GM23248 (cell line): Measurements from ENCODE around the gene ASGR2. TPM values are rescaled to one million over a fixed set of nuclear protein-coding genes. Genes with fewer than 3 reads are reported as not detected.

Experiments used
- DNase-seq: peaks from one replicate; pipeline ENCODE4 v3.0.0-alpha.2; 2015
- H2AFZ ChIP-seq: fragments of 200-600 bp; sonication (generic); 2 replicates; pipeline ENCODE4 v1.6.1; 2016; ENCODE audit warnings: antibody characterized with exemption
- H3F3A ChIP-seq: fragments of 200-600 bp; sonication (generic); 2 replicates; pipeline ENCODE4 v1.6.1; 2016; ENCODE audit warnings: mild to moderate bottlenecking, antibody characterized with exemption, mixed run types; ENCODE audit not compliant: insufficient read depth
- H3K27ac ChIP-seq: fragments of 200-600 bp; sonication (generic); 2 replicates; pipeline ENCODE4 v1.5.1; 2016; ENCODE audit warnings: mild to moderate bottlenecking
- H3K27me3 ChIP-seq: fragments of 200-600 bp; sonication (generic); replicated peaks from 2 replicates; pipeline ENCODE4 v1.6.1; 2016; ENCODE audit warnings: mild to moderate bottlenecking; ENCODE audit not compliant: insufficient read depth
- H3K36me3 ChIP-seq: fragments of 200-600 bp; sonication (generic); 2 replicates; pipeline ENCODE4 v1.6.1; 2016; ENCODE audit warnings: low read depth, mild to moderate bottlenecking
- H3K4me1 ChIP-seq: fragments of 200-600 bp; sonication (generic); 2 replicates; pipeline ENCODE4 v1.6.1; 2016; ENCODE audit warnings: mild to moderate bottlenecking; ENCODE audit not compliant: insufficient read depth
- H3K4me2 ChIP-seq: fragments of 200-600 bp; sonication (generic); one replicate; pipeline ENCODE4 v1.6.1; 2016; ENCODE audit warnings: mild to moderate bottlenecking; ENCODE audit not compliant: unreplicated experiment
- H3K4me3 ChIP-seq: fragments of 200-600 bp; sonication (generic); 2 replicates; pipeline ENCODE4 v1.5.1; 2016; ENCODE audit warnings: mild to moderate bottlenecking
- H3K79me2 ChIP-seq: fragments of 200-600 bp; sonication (generic); 2 replicates; pipeline ENCODE4 v1.6.1; 2016; ENCODE audit warnings: mild to moderate bottlenecking; ENCODE audit not compliant: insufficient read depth
- H3K9ac ChIP-seq: fragments of 200-600 bp; sonication (generic); 2 replicates; pipeline ENCODE4 v1.6.1; 2016; ENCODE audit warnings: mild to moderate bottlenecking
- H3K9me2 ChIP-seq: fragments of 200-600 bp; sonication (generic); 2 replicates; pipeline ENCODE4 v1.6.1; 2016; ENCODE audit warnings: mixed run types, mild to moderate bottlenecking, moderate library complexity; ENCODE audit not compliant: insufficient read depth
- H3K9me3 ChIP-seq: fragments of 200-600 bp; sonication (generic); one replicate; pipeline ENCODE4 v1.6.1; 2017; ENCODE audit warnings: low read depth
- H4K20me1 ChIP-seq: fragments of 200-600 bp; sonication (generic); 2 replicates; pipeline ENCODE4 v1.6.0; 2016; ENCODE audit not compliant: insufficient read depth
- EZH2 ChIP-seq: fragments of 200-600 bp; sonication (generic); IDR thresholded peaks from 2 replicates; pipeline ENCODE4 v1.6.1; 2018; ENCODE audit warnings: antibody characterized with exemption, mild to moderate bottlenecking; ENCODE audit not compliant: insufficient read depth, poor library complexity, severe bottlenecking
- EZH2phosphoT487 ChIP-seq: fragments of 200-600 bp; sonication (generic); IDR thresholded peaks from 2 replicates; pipeline ENCODE4 v1.6.1; 2018; ENCODE audit warnings: antibody characterized with exemption, moderate library complexity, mild to moderate bottlenecking, low read depth; ENCODE audit not compliant: insufficient read depth
- WGBS, 2 experiments: methylation state at CpG; one replicate each; pipeline ENCODE4 v1.1.6; 2015 to 2017; ENCODE audit warnings: low lambda C conversion rate in 2 of 2, low coverage in 1 of 2; ENCODE audit errors: missing lambda C conversion rate in 2 of 2; 5-methylcytosine and 5-hydroxymethylcytosine counted together
- in situ Hi-C: fragments of 300-500 bp; cut with MboI; formaldehyde crosslinking; loops from 2 replicates; pipeline ENCODE4 v1.15.0; 2020
- polyA plus RNA-seq: library from polyadenylated mRNA; unstranded; fragments of >200 nt; fragmentation: Nextera tagmentation; extraction: Ambion mirVana; gene quantifications from 2 replicates; pipeline ENCODE4 v1.2.1, GENCODE V29; 2016
- total RNA-seq: library from RNA; depleted of rRNA; stranded (reverse); fragments of >200 nt; shearing (Covaris generic); gene quantifications from 2 replicates; pipeline ENCODE4 v1.2.3, GENCODE V29; 2014

ASGR2 gene
- total and polyA plus RNA-seq, 2 experiments from 2014 or later, result not detected

GRCh38 chr17:7138800-7139381 is 24.3 kb upstream of the ASGR2 start:
- Histone ChIP-seq H3K9ac (no peak overlapping the region), H3K9me2 (no peaks in the 10 kb centered on the region), H3K27me3 (peaks cover 34% of the 10 kb centered on the region), H3K4me2 (no peak overlapping the region), H3K36me3 (no peaks in the 10 kb centered on the region), H3F3A (no peaks in the 10 kb centered on the region), H3K4me3 (no peak overlapping the region), H2AFZ (no peak overlapping the region), H3K4me1 (no peaks in the 10 kb centered on the region), H3K27ac (no peak overlapping the region), H3K79me2 (no peaks in the 10 kb centered on the region), H3K9me3 (no peaks in the 10 kb centered on the region), H4K20me1 (no peaks in the 10 kb centered on the region)
- TF ChIP-seq EZH2, result no peak
- DNase-seq, result no peak
- 53 to 57% methylated on average over 7 of the region's 7 CpGs for WGBS, 2 experiments
- in situ Hi-C loops, result loop anchor here (5.0 to 25.0 kb wide), 2 partner anchors 87 to 227 kb away; no protein-coding TSS in a partner anchor

- Histone ChIP-seq H4K20me1 (no peaks in the 10 kb centered on the region), H3K4me3 (no peak overlapping the region), H3K36me3 (no peaks in the 10 kb centered on the region), H3K79me2 (no peaks in the 10 kb centered on the region), H3K9ac (no peak overlapping the region), H3K9me3 (no peaks in the 10 kb centered on the region), H3K27me3 (peaks cover 39% of the 10 kb centered on the region), H3K4me1 (no peaks in the 10 kb centered on the region), H3F3A (no peaks in the 10 kb centered on the region), H2AFZ (no peak overlapping the region), H3K9me2 (no peaks in the 10 kb centered on the region), H3K4me2 (no peak overlapping the region), H3K27ac (no peak overlapping the region)
- in situ Hi-C loops, result loop anchor here (5.0 to 25.0 kb wide), 2 partner anchors 85 to 225 kb away; no protein-coding TSS in a partner anchor
- 17 to 24% methylated on average over 13 of the region's 13 CpGs for WGBS, 2 experiments
- DNase-seq, result peak; percentile 11
- TF ChIP-seq EZH2phosphoT487 (no peak), EZH2 (no peak)
These were observed 22.7 kb upstream of the ASGR2 start for GRCh38 chr17:7137171-7137943.

GRCh38 chr17:7136266-7136877 is 21.8 kb upstream of the ASGR2 start:
- Histone ChIP-seq H3F3A (no peaks in the 10 kb centered on the region), H3K9me2 (no peaks in the 10 kb centered on the region), H2AFZ (no peak overlapping the region), H3K4me2 (no peak overlapping the region), H3K79me2 (no peaks in the 10 kb centered on the region), H3K4me1 (no peaks in the 10 kb centered on the region), H3K9ac (no peak overlapping the region), H3K4me3 (peak overlapping the region; percentile 32), H4K20me1 (no peaks in the 10 kb centered on the region), H3K36me3 (no peaks in the 10 kb centered on the region), H3K27ac (no peak overlapping the region), H3K27me3 (peaks cover 33% of the 10 kb centered on the region), H3K9me3 (no peaks in the 10 kb centered on the region)
- WGBS, 2 experiments, result 15% methylated on average over 9 of the region's 9 CpGs
- peak; percentile 83 for DNase-seq
- in situ Hi-C loops, result loop anchor here (5.0 to 25.0 kb wide), 2 partner anchors 84 to 224 kb away; no protein-coding TSS in a partner anchor
- TF ChIP-seq EZH2phosphoT487 (no peak), EZH2 (no peak)

GRCh38 chr17:7133916-7134315 is 19.3 kb upstream of the ASGR2 start:
- no peaks in the 10 kb centered on the region for H3K79me2 ChIP-seq
- no peaks in the 10 kb centered on the region for H3F3A ChIP-seq
- H3K27me3 ChIP-seq, result peaks cover 35% of the 10 kb centered on the region
- H3K4me1 ChIP-seq, result no peaks in the 10 kb centered on the region
- no peak overlapping the region for H3K27ac ChIP-seq
- no peak for DNase-seq
- H3K9me3 ChIP-seq, result no peaks in the 10 kb centered on the region
- no peaks in the 10 kb centered on the region for H4K20me1 ChIP-seq
- no peak overlapping the region for H2AFZ ChIP-seq
- 56 to 59% methylated on average over 20 of the region's 20 CpGs for WGBS, 2 experiments
- no peak overlapping the region for H3K4me3 ChIP-seq
- no peaks in the 10 kb centered on the region for H3K9me2 ChIP-seq
- in situ Hi-C loops, result loop anchor here (25.0 kb wide), 1 partner anchor 222 kb away; no protein-coding TSS in a partner anchor
- H3K9ac ChIP-seq, result no peak overlapping the region
- TF ChIP-seq EZH2phosphoT487 (no peak), EZH2 (no peak)
- H3K4me2 ChIP-seq, result no peak overlapping the region
- H3K36me3 ChIP-seq, result no peaks in the 10 kb centered on the region
